ENCODE data around the gene RHBDD1.

DNA sequence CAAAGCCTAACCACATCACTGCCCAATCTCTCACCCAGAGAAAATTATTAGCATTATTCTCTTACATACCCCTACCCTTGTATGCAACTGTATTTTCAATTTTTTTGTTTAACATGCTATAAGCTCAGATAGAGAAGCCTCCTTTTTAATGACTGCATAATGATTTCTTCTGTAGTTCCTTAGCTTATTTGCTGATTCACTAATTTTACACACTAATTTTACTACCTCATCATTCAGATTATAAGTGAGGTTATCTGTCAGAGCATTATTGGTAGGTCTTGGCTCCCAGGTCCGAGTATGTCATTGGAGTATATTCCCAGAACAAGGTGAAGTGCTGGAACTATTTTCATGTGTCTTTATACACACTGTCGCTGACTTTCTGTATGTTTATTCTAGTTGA is 45.4 kb downstream of the RHBDD1 start:
- TF ChIP-seq, protein P1, sequence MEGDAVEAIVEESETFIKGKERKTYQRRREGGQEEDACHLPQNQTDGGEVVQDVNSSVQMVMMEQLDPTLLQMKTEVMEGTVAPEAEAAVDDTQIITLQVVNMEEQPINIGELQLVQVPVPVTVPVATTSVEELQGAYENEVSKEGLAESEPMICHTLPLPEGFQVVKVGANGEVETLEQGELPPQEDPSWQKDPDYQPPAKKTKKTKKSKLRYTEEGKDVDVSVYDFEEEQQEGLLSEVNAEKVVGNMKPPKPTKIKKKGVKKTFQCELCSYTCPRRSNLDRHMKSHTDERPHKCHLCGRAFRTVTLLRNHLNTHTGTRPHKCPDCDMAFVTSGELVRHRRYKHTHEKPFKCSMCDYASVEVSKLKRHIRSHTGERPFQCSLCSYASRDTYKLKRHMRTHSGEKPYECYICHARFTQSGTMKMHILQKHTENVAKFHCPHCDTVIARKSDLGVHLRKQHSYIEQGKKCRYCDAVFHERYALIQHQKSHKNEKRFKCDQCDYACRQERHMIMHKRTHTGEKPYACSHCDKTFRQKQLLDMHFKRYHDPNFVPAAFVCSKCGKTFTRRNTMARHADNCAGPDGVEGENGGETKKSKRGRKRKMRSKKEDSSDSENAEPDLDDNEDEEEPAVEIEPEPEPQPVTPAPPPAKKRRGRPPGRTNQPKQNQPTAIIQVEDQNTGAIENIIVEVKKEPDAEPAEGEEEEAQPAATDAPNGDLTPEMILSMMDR (IDR thresholded peaks at IDR 0.05; ENCODE audit: poor library complexity, severe bottlenecking), result no peak
- no peak for TF ChIP-seq POLR2AphosphoS5 (IDR thresholded peaks at IDR 0.05)
